Liver (tissue), 10 donors: Measurements from ENCODE around the gene TERT. TPM values are rescaled to one million over a fixed set of nuclear protein-coding genes. Genes with fewer than 3 reads are reported as not detected.

Source experiments
- DNase-seq: peaks from one replicate; pipeline ENCODE4 v3.0.0-alpha.2; 2017; ENCODE audit warnings: low spot score
- H3K27ac ChIP-seq, 2 donors: one replicate each; pipeline ENCODE4 v1.7.0; 2013; ENCODE audit warnings: inconsistent platforms in 2 of 2, low read length in 2 of 2, control low read depth in 1 of 2, low read depth in 1 of 2, mild to moderate bottlenecking in 1 of 2
- H3K27me3 ChIP-seq, 4 donors: one replicate each; pipeline versions ENCODE4 v1.6.1 to v1.7.0; 2013; ENCODE audit warnings: low read length in 3 of 4, inconsistent platforms in 1 of 4, mild to moderate bottlenecking in 1 of 4, moderate library complexity in 1 of 4; ENCODE audit not compliant: control insufficient read depth in 4 of 4, insufficient read depth in 4 of 4
- H3K36me3 ChIP-seq, 4 donors: one replicate each; pipeline versions ENCODE4 v1.6.1 to v1.7.0; 2013; ENCODE audit warnings: low read length in 3 of 4, mild to moderate bottlenecking in 3 of 4, low read depth in 1 of 4, moderate library complexity in 1 of 4; ENCODE audit not compliant: control insufficient read depth in 4 of 4, insufficient read depth in 3 of 4
- H3K4me1 ChIP-seq, 4 donors: one replicate each; pipeline versions ENCODE4 v1.6.1 to v1.7.0; 2013; ENCODE audit warnings: low read length in 3 of 4, mild to moderate bottlenecking in 3 of 4, moderate library complexity in 1 of 4; ENCODE audit not compliant: control insufficient read depth in 4 of 4, insufficient read depth in 4 of 4
- H3K4me3 ChIP-seq, 3 donors: one replicate each; pipeline versions ENCODE4 v1.6.1 to v1.7.0; 2013; ENCODE audit warnings: low read length in 3 of 3, control low read depth in 1 of 3, low read depth in 1 of 3, mild to moderate bottlenecking in 1 of 3
- H3K9ac ChIP-seq, 2 donors: one replicate each; pipeline ENCODE4 v1.7.0; 2013; ENCODE audit warnings: low read length in 2 of 2, mild to moderate bottlenecking in 2 of 2, moderate library complexity in 2 of 2, control low read depth in 1 of 2, low read depth in 1 of 2
- H3K9me3 ChIP-seq, 4 donors: one replicate each; pipeline versions ENCODE4 v1.6.1 to v1.7.0; 2013; ENCODE audit warnings: low read length in 3 of 4; ENCODE audit not compliant: control insufficient read depth in 4 of 4
- FOXA2 ChIP-seq: IDR thresholded peaks from 2 replicates; pipeline ENCODE4 v1.6.1; 2016; ENCODE audit warnings: antibody characterized with exemption
- JUND ChIP-seq, 2 donors: IDR thresholded peaks; 2 replicates each; pipeline ENCODE4 v1.6.1; 2016; ENCODE audit warnings: antibody characterized with exemption in 2 of 2
- TAF1 ChIP-seq: conservative IDR thresholded peaks from 2 replicates; pipeline ENCODE4 v1.6.1; 2016; ENCODE audit warnings: antibody characterized with exemption, mild to moderate bottlenecking
- WGBS: extraction: QIAGEN DNeasy Blood & Tissue Kit; methylation state at CpG from one replicate; pipeline ENCODE4 v1.1.7; 2013; 5-methylcytosine and 5-hydroxymethylcytosine counted together
- polyA plus RNA-seq, 2 donors: library from polyadenylated mRNA; stranded (reverse) in 1 of 2; unstranded in 1 of 2; fragments of 200-250 nt in 1 of 2; fragments of >200 nt in 1 of 2; fragmentation: Nextera tagmentation in 1 of 2; extraction: Ambion mirVana in 1 of 2; gene quantifications; one replicate each; pipeline versions ENCODE4 v1.2.1 to v1.2.3, GENCODE V29; 2013 to 2015
- small RNA-seq: library from RNA; depleted of rRNA; stranded (forward); fragments of <200 nt; gene quantifications from one replicate; pipeline ENCODE3, GENCODE V24; 2014
- total RNA-seq, 2 donors: library from RNA; depleted of rRNA; stranded (reverse); fragments of >200 nt; gene quantifications; one replicate each; pipeline ENCODE4 v1.2.3, GENCODE V29; 2014
- TF ChIP-seq, protein P1 (sequence below): IDR thresholded peaks from 2 replicates; pipeline ENCODE4 v1.6.1; 2016; ENCODE audit warnings: antibody characterized with exemption
- TF ChIP-seq, protein P2 (sequence below): IDR thresholded peaks from 2 replicates; pipeline ENCODE4 v1.6.1; 2016; ENCODE audit warnings: antibody characterized with exemption, mild to moderate bottlenecking
- donor health status: healthy.
- donor health status: healthy.
- donor health status: healthy.
- donor health status: healthy.
- donor health status: healthy.

Gene TERT
- total and polyA plus RNA-seq, 4 donors: 0.14 TPM; not detected in 3

DNA sequence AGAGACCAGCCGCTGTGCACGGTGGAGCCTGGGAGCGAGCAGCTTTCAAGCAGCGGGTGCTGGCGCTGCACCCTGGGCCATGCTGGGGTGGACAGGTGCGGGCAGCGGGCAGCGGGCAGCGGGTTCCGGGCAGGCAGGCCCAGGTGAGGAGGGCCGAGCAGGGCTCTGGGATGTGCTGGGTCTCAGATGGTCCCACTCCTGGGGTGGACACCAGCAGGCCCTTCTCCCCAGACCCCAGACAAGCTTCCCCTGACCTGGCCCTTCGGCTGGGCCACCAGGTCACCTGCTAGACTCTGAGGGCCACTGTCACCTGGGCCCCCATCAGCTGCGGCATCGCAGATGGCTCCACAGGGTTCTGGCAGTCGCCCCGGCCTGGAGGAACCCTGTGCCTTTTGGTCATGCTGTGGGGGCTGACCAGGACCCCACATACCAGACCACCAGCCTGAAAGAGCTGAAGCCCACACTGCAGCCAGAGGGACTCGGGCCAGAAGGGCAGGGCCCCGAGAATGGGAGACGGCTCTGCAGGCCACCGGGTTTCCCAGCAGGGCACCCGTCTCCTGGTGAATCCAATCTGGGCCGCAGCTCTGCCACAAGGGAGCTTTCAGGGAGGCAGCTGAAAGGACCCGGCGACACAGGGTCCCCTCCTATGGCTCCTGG is 91.4 kb downstream of the TERT start:
- H3K4me3 ChIP-seq: no peak overlapping the region
- TF ChIP-seq JUND (IDR thresholded peaks at IDR 0.05): no peak
- TF ChIP-seq, protein P1, sequence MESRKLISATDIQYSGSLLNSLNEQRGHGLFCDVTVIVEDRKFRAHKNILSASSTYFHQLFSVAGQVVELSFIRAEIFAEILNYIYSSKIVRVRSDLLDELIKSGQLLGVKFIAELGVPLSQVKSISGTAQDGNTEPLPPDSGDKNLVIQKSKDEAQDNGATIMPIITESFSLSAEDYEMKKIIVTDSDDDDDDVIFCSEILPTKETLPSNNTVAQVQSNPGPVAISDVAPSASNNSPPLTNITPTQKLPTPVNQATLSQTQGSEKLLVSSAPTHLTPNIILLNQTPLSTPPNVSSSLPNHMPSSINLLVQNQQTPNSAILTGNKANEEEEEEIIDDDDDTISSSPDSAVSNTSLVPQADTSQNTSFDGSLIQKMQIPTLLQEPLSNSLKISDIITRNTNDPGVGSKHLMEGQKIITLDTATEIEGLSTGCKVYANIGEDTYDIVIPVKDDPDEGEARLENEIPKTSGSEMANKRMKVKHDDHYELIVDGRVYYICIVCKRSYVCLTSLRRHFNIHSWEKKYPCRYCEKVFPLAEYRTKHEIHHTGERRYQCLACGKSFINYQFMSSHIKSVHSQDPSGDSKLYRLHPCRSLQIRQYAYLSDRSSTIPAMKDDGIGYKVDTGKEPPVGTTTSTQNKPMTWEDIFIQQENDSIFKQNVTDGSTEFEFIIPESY: no peak
- TF ChIP-seq, protein P2, sequence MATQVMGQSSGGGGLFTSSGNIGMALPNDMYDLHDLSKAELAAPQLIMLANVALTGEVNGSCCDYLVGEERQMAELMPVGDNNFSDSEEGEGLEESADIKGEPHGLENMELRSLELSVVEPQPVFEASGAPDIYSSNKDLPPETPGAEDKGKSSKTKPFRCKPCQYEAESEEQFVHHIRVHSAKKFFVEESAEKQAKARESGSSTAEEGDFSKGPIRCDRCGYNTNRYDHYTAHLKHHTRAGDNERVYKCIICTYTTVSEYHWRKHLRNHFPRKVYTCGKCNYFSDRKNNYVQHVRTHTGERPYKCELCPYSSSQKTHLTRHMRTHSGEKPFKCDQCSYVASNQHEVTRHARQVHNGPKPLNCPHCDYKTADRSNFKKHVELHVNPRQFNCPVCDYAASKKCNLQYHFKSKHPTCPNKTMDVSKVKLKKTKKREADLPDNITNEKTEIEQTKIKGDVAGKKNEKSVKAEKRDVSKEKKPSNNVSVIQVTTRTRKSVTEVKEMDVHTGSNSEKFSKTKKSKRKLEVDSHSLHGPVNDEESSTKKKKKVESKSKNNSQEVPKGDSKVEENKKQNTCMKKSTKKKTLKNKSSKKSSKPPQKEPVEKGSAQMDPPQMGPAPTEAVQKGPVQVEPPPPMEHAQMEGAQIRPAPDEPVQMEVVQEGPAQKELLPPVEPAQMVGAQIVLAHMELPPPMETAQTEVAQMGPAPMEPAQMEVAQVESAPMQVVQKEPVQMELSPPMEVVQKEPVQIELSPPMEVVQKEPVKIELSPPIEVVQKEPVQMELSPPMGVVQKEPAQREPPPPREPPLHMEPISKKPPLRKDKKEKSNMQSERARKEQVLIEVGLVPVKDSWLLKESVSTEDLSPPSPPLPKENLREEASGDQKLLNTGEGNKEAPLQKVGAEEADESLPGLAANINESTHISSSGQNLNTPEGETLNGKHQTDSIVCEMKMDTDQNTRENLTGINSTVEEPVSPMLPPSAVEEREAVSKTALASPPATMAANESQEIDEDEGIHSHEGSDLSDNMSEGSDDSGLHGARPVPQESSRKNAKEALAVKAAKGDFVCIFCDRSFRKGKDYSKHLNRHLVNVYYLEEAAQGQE: no peak
- TF ChIP-seq FOXA2: no peak
- no peak for TF ChIP-seq TAF1
- peaks cover 0 to 10% (median 4%) of the 10 kb centered on the region in 4 donors for H3K4me1 ChIP-seq
- H3K9me3 ChIP-seq: no peaks in the 10 kb centered on the region
- no peak overlapping the region for H3K9ac ChIP-seq
- no peaks in the 10 kb centered on the region for H3K36me3 ChIP-seq
- no peaks in the 10 kb centered on the region for H3K27me3 ChIP-seq
- H3K27ac ChIP-seq: no peak overlapping the region
- no peak for DNase-seq
- WGBS: 94% methylated on average over 24 of the region's 24 CpGs

Small RNA genes lying within 50 kb of the gene (small RNA-seq; reads per million reads assigned to genes)
- not detected for gene MIR4457

Other genes starting within 250 kb of the TERT start
- gene SLC12A7, start 183.0 kb downstream of the TERT start, total RNA-seq: 10 to 100 TPM; 27.1 to 64.2 TPM
- 10 to 100 TPM; 12.3 to 30.8 TPM for gene SLC12A7, start 183.0 kb downstream of the TERT start, polyA plus RNA-seq
- 1 to 10 TPM; 1.5 to 4.9 TPM for gene SLC6A19, start 93.5 kb downstream of the TERT start, total RNA-seq
- gene SLC6A19, start 93.5 kb downstream of the TERT start, polyA plus RNA-seq: under 1 TPM; 0.17 to 0.31 TPM
- gene SLC6A18, start 69.7 kb downstream of the TERT start, total RNA-seq: not detected
- not detected for gene SLC6A18, start 69.7 kb downstream of the TERT start, polyA plus RNA-seq
- gene CLPTM1L, start 50.0 kb upstream of the TERT start, total RNA-seq: 100 to 1,000 TPM; 135 to 255 TPM
- gene CLPTM1L, start 50.0 kb upstream of the TERT start, polyA plus RNA-seq: 100 to 1,000 TPM in 1 of 2 donors, 10 to 100 TPM in 1; 69.2 to 157 TPM
- gene SLC6A3, start 150.4 kb upstream of the TERT start, total RNA-seq: not detected
- not detected for gene SLC6A3, start 150.4 kb upstream of the TERT start, polyA plus RNA-seq
- 10 to 100 TPM; 12.0 to 12.8 TPM for gene LPCAT1, start 228.9 kb upstream of the TERT start, total RNA-seq
- gene LPCAT1, start 228.9 kb upstream of the TERT start, polyA plus RNA-seq: 1 to 10 TPM; 1.5 to 7.7 TPM